Uterus (tissue), 2 donors: ENCODE data around the gene TRAF3.

ENCODE experiments used
- POLR2A ChIP-seq, 2 donors: fragments of 450-650 bp; IDR thresholded peaks; one replicate each; pipeline ENCODE4 v1.6.1; 2016; ENCODE audit warnings: antibody characterized with exemption in 2 of 2, mild to moderate bottlenecking in 1 of 2, moderate library complexity in 1 of 2
- TF ChIP-seq, protein P1 (sequence below), 4 experiments: fragments of 200-600 bp in 2 of 4; fragments of 450-650 bp in 2 of 4; sonication (generic) in 2 of 4; IDR thresholded peaks; one replicate each; pipeline ENCODE4 v1.5.1; 2016 to 2019; ENCODE audit warnings: antibody characterized with exemption in 4 of 4, mild to moderate bottlenecking in 2 of 4, moderate library complexity in 1 of 4

GRCh38 chr14:102757646-102758045 is 19.6 kb upstream of the TRAF3 start:
- no peak for TF ChIP-seq POLR2A (IDR thresholded peaks at IDR 0.05)
- TF ChIP-seq, protein P1, sequence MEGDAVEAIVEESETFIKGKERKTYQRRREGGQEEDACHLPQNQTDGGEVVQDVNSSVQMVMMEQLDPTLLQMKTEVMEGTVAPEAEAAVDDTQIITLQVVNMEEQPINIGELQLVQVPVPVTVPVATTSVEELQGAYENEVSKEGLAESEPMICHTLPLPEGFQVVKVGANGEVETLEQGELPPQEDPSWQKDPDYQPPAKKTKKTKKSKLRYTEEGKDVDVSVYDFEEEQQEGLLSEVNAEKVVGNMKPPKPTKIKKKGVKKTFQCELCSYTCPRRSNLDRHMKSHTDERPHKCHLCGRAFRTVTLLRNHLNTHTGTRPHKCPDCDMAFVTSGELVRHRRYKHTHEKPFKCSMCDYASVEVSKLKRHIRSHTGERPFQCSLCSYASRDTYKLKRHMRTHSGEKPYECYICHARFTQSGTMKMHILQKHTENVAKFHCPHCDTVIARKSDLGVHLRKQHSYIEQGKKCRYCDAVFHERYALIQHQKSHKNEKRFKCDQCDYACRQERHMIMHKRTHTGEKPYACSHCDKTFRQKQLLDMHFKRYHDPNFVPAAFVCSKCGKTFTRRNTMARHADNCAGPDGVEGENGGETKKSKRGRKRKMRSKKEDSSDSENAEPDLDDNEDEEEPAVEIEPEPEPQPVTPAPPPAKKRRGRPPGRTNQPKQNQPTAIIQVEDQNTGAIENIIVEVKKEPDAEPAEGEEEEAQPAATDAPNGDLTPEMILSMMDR (IDR thresholded peaks at IDR 0.05): no peak
